ENCODE data around the gene C5orf46. TPM values are rescaled to one million over a fixed set of nuclear protein-coding genes. Genes with fewer than 3 reads are reported as not detected.

Gene C5orf46
- total and polyA plus RNA-seq, 9 of the 15 experiments (the other 6 are each of a cell fraction or from before 2014, with no cell fraction given), result not detected

DNA sequence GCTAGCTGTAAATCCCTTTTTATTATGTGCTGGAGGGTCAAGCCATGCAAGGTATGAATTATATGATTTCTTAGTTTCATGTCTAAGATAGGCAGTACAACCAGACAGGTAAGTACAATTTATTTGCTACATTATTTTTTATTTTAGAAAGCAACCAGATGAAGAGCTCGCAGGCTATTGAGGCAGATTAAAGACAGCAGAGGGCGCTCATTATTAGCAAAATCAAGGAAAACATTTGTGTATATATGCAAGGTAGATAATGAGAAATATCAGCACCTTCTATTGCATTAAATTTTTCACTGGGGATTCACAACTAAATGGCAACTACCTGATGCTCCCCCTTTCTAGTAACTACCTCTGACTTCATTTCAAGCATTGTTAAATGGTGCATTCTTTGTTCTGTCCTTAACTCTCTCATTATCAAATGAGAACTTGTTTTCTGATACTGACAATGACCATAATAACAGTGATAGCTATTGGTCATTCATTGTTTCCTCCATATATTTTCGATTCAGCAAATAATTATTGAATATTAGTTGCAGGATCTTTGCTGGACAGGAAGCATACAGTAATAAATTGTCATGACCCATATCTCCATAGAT lies 19.2 kb downstream of the C5orf46 start (continued):
- TF ChIP-seq RAD21 (CRISPR knock-in tag; conservative IDR thresholded peaks at IDR 0.05 in 1 of 2, IDR thresholded peaks at IDR 0.05 in 1 of 2) (peak; percentile 48 to 65; a peak in 3 of 4 replicates), RNF219 (CRISPR knock-in tag; IDR thresholded peaks at IDR 0.05) (no peak), ZNF609 (CRISPR knock-in tag; IDR thresholded peaks at IDR 0.05; ENCODE audit: borderline replicate concordance) (no peak), ZNF274 (IDR thresholded peaks at IDR 0.05; ENCODE audit: borderline replicate concordance, low read depth, low read length) (no peak)
